ENCODE measurements around the gene NTMT1.
A peak's percentile ranks its signal among the peaks of the same experiment; 100 is the strongest.

The NTMT1 gene

DNA sequence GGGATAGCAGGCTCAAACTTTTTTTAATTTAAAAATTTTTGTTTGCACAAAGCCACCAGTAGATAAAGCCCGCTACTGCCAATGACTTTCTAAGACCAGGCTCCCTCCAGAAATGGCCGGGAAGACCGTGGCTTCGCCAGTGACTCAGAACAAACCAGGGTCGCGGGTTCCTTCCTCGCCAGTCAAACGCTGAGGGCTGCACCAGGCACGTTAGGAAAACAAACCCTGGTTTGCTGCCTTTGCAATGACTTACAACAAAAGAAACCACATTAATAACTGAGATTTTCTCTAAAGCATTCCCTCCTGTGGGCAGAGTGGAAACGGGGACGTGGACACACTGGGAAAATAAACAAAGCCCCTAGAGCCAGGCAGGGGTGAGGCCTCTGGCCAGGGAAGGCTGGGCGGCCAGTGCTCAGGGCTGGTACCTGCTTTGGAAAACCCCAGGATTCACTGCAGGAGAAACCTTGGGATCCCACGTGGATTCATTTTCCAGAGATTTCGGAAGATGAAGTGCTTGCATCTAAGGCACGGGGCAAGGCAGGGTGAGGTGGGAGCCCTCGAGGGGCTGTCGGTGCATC, 43.3 kb downstream of the NTMT1 start:
- no peak overlapping the region for H3K9ac ChIP-seq (ENCODE audit: low read length)
- peak overlapping the region; percentile 10 for H3K56ac ChIP-seq (ENCODE audit: low read length)
- no peak overlapping the region for H2BK120ac ChIP-seq (ENCODE audit: low read depth, low read length)
- H2BK15ac ChIP-seq (replicated peaks; ENCODE audit: low read depth): no peak overlapping the region
- no peaks in the 10 kb centered on the region for H3K27me3 ChIP-seq (ENCODE audit: insufficient read depth, low read length, poor library complexity)
- peaks cover 2% of the 10 kb centered on the region for H3K4me1 ChIP-seq (ENCODE audit: control insufficient read depth, low read depth, low read length)
- no peak overlapping the region for H4K8ac ChIP-seq (ENCODE audit: low read depth, low read length)
- H3K18ac ChIP-seq (ENCODE audit: low read length): no peak overlapping the region
- no peak overlapping the region for H4K5ac ChIP-seq (ENCODE audit: low read length)
- no peak for DNase-seq
- H2BK5ac ChIP-seq (ENCODE audit: low read length): no peak overlapping the region
- no peak overlapping the region for H3K4ac ChIP-seq (ENCODE audit: low read depth, low read length)
- no peak overlapping the region for H2AK5ac ChIP-seq (ENCODE audit: low read length)
- H3K79me1 ChIP-seq (ENCODE audit: low read length): no peaks in the 10 kb centered on the region
- no peak overlapping the region for H3K4me2 ChIP-seq (ENCODE audit: low read length)
- no peaks in the 10 kb centered on the region for H3K79me2 ChIP-seq (ENCODE audit: control insufficient read depth, insufficient read depth, low read length)
- H3K4me3 ChIP-seq (ENCODE audit: low read length): no peak overlapping the region
- no peak overlapping the region for H3K27ac ChIP-seq (ENCODE audit: low read depth, low read length)
- H3K36me3 ChIP-seq (ENCODE audit: control insufficient read depth, insufficient read depth, low read length): no peaks in the 10 kb centered on the region
- no peak overlapping the region for H3K23ac ChIP-seq (ENCODE audit: low read length)
- no CpG with 5 or more reads among the region's 17 CpGs for WGBS (ENCODE audit: extremely low coverage, insufficient coverage, low lambda C conversion rate)

DNA sequence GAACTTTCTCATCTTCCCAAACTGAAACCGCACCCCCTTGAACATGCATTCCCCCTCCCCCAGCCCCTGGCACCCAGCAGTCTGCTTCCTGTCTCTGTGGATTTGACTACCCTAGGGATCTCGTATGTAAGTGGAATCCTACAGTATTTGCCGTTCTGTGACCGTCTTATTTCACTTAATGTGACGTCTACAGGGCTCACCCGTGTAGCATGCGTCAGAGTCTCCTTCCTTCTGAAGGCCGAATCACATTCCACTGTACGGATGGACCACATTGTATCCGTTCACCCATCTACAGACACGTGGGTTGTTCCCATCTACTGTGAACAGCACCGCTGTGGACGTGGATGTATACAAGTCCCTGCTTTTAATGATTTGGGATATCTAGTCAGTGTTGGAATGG, 44.0 kb downstream of the NTMT1 start:
- WGBS (ENCODE audit: extremely low coverage, insufficient coverage, low lambda C conversion rate): no CpG with 5 or more reads among the region's 13 CpGs
- no peak overlapping the region for H3K4me2 ChIP-seq (ENCODE audit: low read length)
- no peak overlapping the region for H4K5ac ChIP-seq (ENCODE audit: low read length)
- no peak overlapping the region for H3K4ac ChIP-seq (ENCODE audit: low read depth, low read length)
- H3K56ac ChIP-seq (ENCODE audit: low read length): peak overlapping the region; percentile 65
- H3K79me1 ChIP-seq (ENCODE audit: low read length): no peaks in the 10 kb centered on the region
- no peak overlapping the region for H3K27ac ChIP-seq (ENCODE audit: low read depth, low read length)
- H2BK120ac ChIP-seq (ENCODE audit: low read depth, low read length): no peak overlapping the region
- no peaks in the 10 kb centered on the region for H3K36me3 ChIP-seq (ENCODE audit: control insufficient read depth, insufficient read depth, low read length)
- no peak overlapping the region for H4K8ac ChIP-seq (ENCODE audit: low read depth, low read length)
- no peak overlapping the region for H3K9ac ChIP-seq (ENCODE audit: low read length)
- H2BK15ac ChIP-seq (replicated peaks; ENCODE audit: low read depth): no peak overlapping the region
- peaks cover 2% of the 10 kb centered on the region for H3K4me1 ChIP-seq (ENCODE audit: control insufficient read depth, low read depth, low read length)
- DNase-seq: no peak
- H3K18ac ChIP-seq (ENCODE audit: low read length): no peak overlapping the region
- no peak overlapping the region for H3K23ac ChIP-seq (ENCODE audit: low read length)
- H2BK5ac ChIP-seq (ENCODE audit: low read length): no peak overlapping the region
- no peak overlapping the region for H2AK5ac ChIP-seq (ENCODE audit: low read length)
- no peaks in the 10 kb centered on the region for H3K27me3 ChIP-seq (ENCODE audit: insufficient read depth, low read length, poor library complexity)
- no peak overlapping the region for H3K4me3 ChIP-seq (ENCODE audit: low read length)
- H3K79me2 ChIP-seq (ENCODE audit: control insufficient read depth, insufficient read depth, low read length): no peaks in the 10 kb centered on the region

DNA sequence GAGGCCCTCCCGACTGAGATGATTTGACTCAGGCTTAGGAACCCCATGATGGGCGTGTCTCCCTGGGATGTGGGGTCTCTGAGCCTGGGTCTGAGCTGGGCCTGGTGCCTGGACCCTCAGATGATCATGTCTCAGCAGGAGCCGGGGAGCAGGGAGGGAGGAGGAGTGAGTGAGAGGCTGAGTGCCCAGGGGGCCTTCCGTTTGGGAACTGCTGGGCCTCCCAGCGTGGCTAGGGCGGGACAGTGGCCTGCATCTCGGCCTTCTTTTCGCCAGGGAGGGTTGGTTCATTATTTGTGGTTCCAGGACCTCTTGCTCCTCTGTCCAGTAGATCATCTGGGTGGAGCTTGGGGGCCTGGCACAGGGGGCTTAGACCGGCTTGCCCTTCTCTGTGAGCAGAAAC, 45.1 kb downstream of the NTMT1 start:
- H3K79me2 ChIP-seq (ENCODE audit: control insufficient read depth, insufficient read depth, low read length): no peaks in the 10 kb centered on the region
- no peaks in the 10 kb centered on the region for H3K36me3 ChIP-seq (ENCODE audit: control insufficient read depth, insufficient read depth, low read length)
- H3K4me3 ChIP-seq (ENCODE audit: low read length): no peak overlapping the region
- no peaks in the 10 kb centered on the region for H3K27me3 ChIP-seq (ENCODE audit: insufficient read depth, low read length, poor library complexity)
- no peak overlapping the region for H3K18ac ChIP-seq (ENCODE audit: low read length)
- H3K4me2 ChIP-seq (ENCODE audit: low read length): no peak overlapping the region
- no peak overlapping the region for H2BK15ac ChIP-seq (replicated peaks; ENCODE audit: low read depth)
- no peak overlapping the region for H2BK120ac ChIP-seq (ENCODE audit: low read depth, low read length)
- DNase-seq: no peak
- no peak overlapping the region for H3K56ac ChIP-seq (ENCODE audit: low read length)
- WGBS (ENCODE audit: extremely low coverage, insufficient coverage, low lambda C conversion rate): no CpG with 5 or more reads among the region's 9 CpGs
- H3K4me1 ChIP-seq (ENCODE audit: control insufficient read depth, low read depth, low read length): peaks cover 2% of the 10 kb centered on the region
- no peak overlapping the region for H3K27ac ChIP-seq (ENCODE audit: low read depth, low read length)
- no peak overlapping the region for H4K8ac ChIP-seq (ENCODE audit: low read depth, low read length)
- H3K23ac ChIP-seq (ENCODE audit: low read length): no peak overlapping the region
- H3K79me1 ChIP-seq (ENCODE audit: low read length): no peaks in the 10 kb centered on the region
- H4K5ac ChIP-seq (ENCODE audit: low read length): no peak overlapping the region
- no peak overlapping the region for H3K4ac ChIP-seq (ENCODE audit: low read depth, low read length)
- H2AK5ac ChIP-seq (ENCODE audit: low read length): no peak overlapping the region
- no peak overlapping the region for H3K9ac ChIP-seq (ENCODE audit: low read length)
- H2BK5ac ChIP-seq (ENCODE audit: low read length): no peak overlapping the region

DNA sequence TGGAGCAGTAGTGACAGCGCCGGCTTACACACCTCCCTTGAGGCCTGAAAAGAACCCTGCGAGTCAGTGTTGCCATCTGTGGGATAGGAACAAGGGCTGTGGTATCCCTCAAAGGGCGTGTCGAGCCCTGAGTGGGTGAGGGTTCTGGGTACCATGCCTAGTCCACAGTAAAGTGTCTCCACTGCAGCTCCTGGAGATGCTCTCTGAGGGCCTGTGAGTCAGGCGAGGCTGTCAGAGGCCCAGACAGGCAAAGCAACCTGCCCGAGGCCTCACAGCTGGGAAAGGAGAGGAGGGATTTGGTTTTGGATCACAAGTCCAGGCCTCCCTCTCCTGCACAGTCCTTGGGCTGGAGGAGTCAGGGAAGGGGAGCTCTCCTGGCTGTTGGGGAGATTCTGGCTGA, 45.6 kb downstream of the NTMT1 start:
- H4K5ac ChIP-seq (ENCODE audit: low read length): no peak overlapping the region
- no peak for DNase-seq
- H3K4me1 ChIP-seq (ENCODE audit: control insufficient read depth, low read depth, low read length): peaks cover 2% of the 10 kb centered on the region
- no peak overlapping the region for H2BK120ac ChIP-seq (ENCODE audit: low read depth, low read length)
- no peak overlapping the region for H3K9ac ChIP-seq (ENCODE audit: low read length)
- H3K4me3 ChIP-seq (ENCODE audit: low read length): no peak overlapping the region
- no peak overlapping the region for H2BK5ac ChIP-seq (ENCODE audit: low read length)
- no peak overlapping the region for H3K4me2 ChIP-seq (ENCODE audit: low read length)
- H2BK15ac ChIP-seq (replicated peaks; ENCODE audit: low read depth): no peak overlapping the region
- no peak overlapping the region for H3K23ac ChIP-seq (ENCODE audit: low read length)
- no CpG with 5 or more reads among the region's 7 CpGs for WGBS (ENCODE audit: extremely low coverage, insufficient coverage, low lambda C conversion rate)
- H3K79me2 ChIP-seq (ENCODE audit: control insufficient read depth, insufficient read depth, low read length): no peaks in the 10 kb centered on the region
- H3K27ac ChIP-seq (ENCODE audit: low read depth, low read length): no peak overlapping the region
- no peak overlapping the region for H4K8ac ChIP-seq (ENCODE audit: low read depth, low read length)
- no peak overlapping the region for H3K18ac ChIP-seq (ENCODE audit: low read length)
- H3K79me1 ChIP-seq (ENCODE audit: low read length): no peaks in the 10 kb centered on the region
- no peak overlapping the region for H3K4ac ChIP-seq (ENCODE audit: low read depth, low read length)
- no peak overlapping the region for H3K56ac ChIP-seq (ENCODE audit: low read length)
- no peak overlapping the region for H2AK5ac ChIP-seq (ENCODE audit: low read length)
- H3K27me3 ChIP-seq (ENCODE audit: insufficient read depth, low read length, poor library complexity): no peaks in the 10 kb centered on the region
- no peaks in the 10 kb centered on the region for H3K36me3 ChIP-seq (ENCODE audit: control insufficient read depth, insufficient read depth, low read length)

DNA sequence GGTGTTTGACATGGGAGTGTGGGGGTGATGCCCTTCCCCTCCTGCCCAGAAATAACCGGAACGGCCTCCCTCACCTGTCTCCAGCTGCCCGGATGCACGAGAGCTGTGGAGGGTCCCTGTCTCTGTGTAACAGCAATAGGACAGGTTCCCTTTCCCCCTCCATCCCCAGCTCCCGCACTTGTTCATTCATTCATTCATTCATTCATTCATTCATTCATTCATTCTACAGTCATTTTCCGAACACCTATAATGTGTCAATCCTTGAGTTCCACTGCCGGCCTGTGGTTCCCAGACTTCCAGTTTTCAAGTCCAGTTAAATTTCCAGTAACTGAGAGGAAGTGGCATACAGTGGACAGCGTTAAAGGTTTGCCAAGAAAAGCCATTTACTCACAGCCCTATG, 46.7 kb downstream of the NTMT1 start:
- H4K8ac ChIP-seq (ENCODE audit: low read depth, low read length): no peak overlapping the region
- H3K27me3 ChIP-seq (ENCODE audit: insufficient read depth, low read length, poor library complexity): no peaks in the 10 kb centered on the region
- no peak overlapping the region for H4K5ac ChIP-seq (ENCODE audit: low read length)
- DNase-seq: no peak
- no peak overlapping the region for H2BK15ac ChIP-seq (replicated peaks; ENCODE audit: low read depth)
- H3K18ac ChIP-seq (ENCODE audit: low read length): no peak overlapping the region
- peaks cover 2% of the 10 kb centered on the region for H3K4me1 ChIP-seq (ENCODE audit: control insufficient read depth, low read depth, low read length)
- H3K56ac ChIP-seq (ENCODE audit: low read length): no peak overlapping the region
- H3K4me3 ChIP-seq (ENCODE audit: low read length): no peak overlapping the region
- H3K9ac ChIP-seq (ENCODE audit: low read length): no peak overlapping the region
- H2BK120ac ChIP-seq (ENCODE audit: low read depth, low read length): no peak overlapping the region
- H3K23ac ChIP-seq (ENCODE audit: low read length): no peak overlapping the region
- H2AK5ac ChIP-seq (ENCODE audit: low read length): no peak overlapping the region
- H3K4me2 ChIP-seq (ENCODE audit: low read length): no peak overlapping the region
- no peaks in the 10 kb centered on the region for H3K79me1 ChIP-seq (ENCODE audit: low read length)
- no peaks in the 10 kb centered on the region for H3K36me3 ChIP-seq (ENCODE audit: control insufficient read depth, insufficient read depth, low read length)
- no peaks in the 10 kb centered on the region for H3K79me2 ChIP-seq (ENCODE audit: control insufficient read depth, insufficient read depth, low read length)
- H3K27ac ChIP-seq (ENCODE audit: low read depth, low read length): no peak overlapping the region
- no peak overlapping the region for H2BK5ac ChIP-seq (ENCODE audit: low read length)
- no CpG with 5 or more reads among the region's 8 CpGs for WGBS (ENCODE audit: extremely low coverage, insufficient coverage, low lambda C conversion rate)
- H3K4ac ChIP-seq (ENCODE audit: low read depth, low read length): no peak overlapping the region

DNA sequence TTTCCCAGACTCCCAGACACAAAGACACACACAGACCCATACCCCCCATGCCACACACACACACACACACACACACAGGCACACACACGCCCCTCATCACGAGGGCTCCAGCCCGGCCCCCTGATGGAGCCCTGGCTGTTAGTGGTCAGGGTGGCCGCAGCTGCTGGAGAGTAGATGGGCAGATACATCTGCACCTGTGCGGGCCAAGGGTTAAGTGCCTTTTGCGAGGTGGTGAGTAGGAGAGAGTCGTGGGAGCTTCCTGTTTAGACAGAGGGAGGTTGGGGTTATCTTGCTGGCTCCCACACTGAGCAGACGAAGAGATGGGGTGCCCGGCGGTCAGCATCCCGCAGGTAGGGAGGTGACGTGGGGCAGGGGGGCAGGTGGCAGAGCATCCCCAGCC, 47.6 kb downstream of the NTMT1 start:
- no peak overlapping the region for H2BK5ac ChIP-seq (ENCODE audit: low read length)
- no CpG with 5 or more reads among the region's 12 CpGs for WGBS (ENCODE audit: extremely low coverage, insufficient coverage, low lambda C conversion rate)
- H4K8ac ChIP-seq (ENCODE audit: low read depth, low read length): no peak overlapping the region
- DNase-seq: no peak
- H3K4me2 ChIP-seq (ENCODE audit: low read length): no peak overlapping the region
- no peak overlapping the region for H3K9ac ChIP-seq (ENCODE audit: low read length)
- no peaks in the 10 kb centered on the region for H3K79me1 ChIP-seq (ENCODE audit: low read length)
- H3K4me1 ChIP-seq (ENCODE audit: control insufficient read depth, low read depth, low read length): peaks cover 2% of the 10 kb centered on the region
- H3K36me3 ChIP-seq (ENCODE audit: control insufficient read depth, insufficient read depth, low read length): no peaks in the 10 kb centered on the region
- H3K79me2 ChIP-seq (ENCODE audit: control insufficient read depth, insufficient read depth, low read length): no peaks in the 10 kb centered on the region
- H2BK15ac ChIP-seq (replicated peaks; ENCODE audit: low read depth): no peak overlapping the region
- no peak overlapping the region for H3K27ac ChIP-seq (ENCODE audit: low read depth, low read length)
- H2BK120ac ChIP-seq (ENCODE audit: low read depth, low read length): no peak overlapping the region
- no peak overlapping the region for H2AK5ac ChIP-seq (ENCODE audit: low read length)
- no peak overlapping the region for H3K23ac ChIP-seq (ENCODE audit: low read length)
- H3K27me3 ChIP-seq (ENCODE audit: insufficient read depth, low read length, poor library complexity): no peaks in the 10 kb centered on the region
- H3K4ac ChIP-seq (ENCODE audit: low read depth, low read length): no peak overlapping the region
- no peak overlapping the region for H3K18ac ChIP-seq (ENCODE audit: low read length)
- H3K56ac ChIP-seq (ENCODE audit: low read length): no peak overlapping the region
- no peak overlapping the region for H3K4me3 ChIP-seq (ENCODE audit: low read length)
- H4K5ac ChIP-seq (ENCODE audit: low read length): no peak overlapping the region

Data from mesendoderm (in vitro differentiated cells).